IPS DF 6.9 (cell line): ENCODE measurements around the gene SLC2A1.
A peak's percentile ranks its signal among the peaks of the same experiment; 100 is the strongest.

Experiments
- DNase-seq: peaks from one replicate; pipeline ENCODE4 v3.0.0-alpha.2; 2013; ENCODE audit warnings: low read depth, low spot score
- H3K27ac ChIP-seq: one replicate; pipeline ENCODE4 v1.5.1; 2013; ENCODE audit warnings: low read length, control low read depth
- H3K27me3 ChIP-seq: 2 replicates; pipeline ENCODE4 v1.6.1; 2013; ENCODE audit warnings: mild to moderate bottlenecking, low read length; ENCODE audit not compliant: control insufficient read depth, insufficient read depth
- H3K36me3 ChIP-seq: 2 replicates; pipeline ENCODE4 v1.6.1; 2013; ENCODE audit warnings: low read length; ENCODE audit not compliant: control insufficient read depth, insufficient read depth
- H3K4me1 ChIP-seq: 2 replicates; pipeline ENCODE4 v1.6.1; 2013; ENCODE audit warnings: low read length; ENCODE audit not compliant: control insufficient read depth, insufficient read depth
- H3K4me3 ChIP-seq: 2 replicates; pipeline ENCODE4 v1.5.1; 2013; ENCODE audit warnings: mild to moderate bottlenecking, low read length
- H3K9me3 ChIP-seq: 2 replicates; pipeline ENCODE4 v1.6.1; 2013; ENCODE audit warnings: low read length, inconsistent platforms; ENCODE audit not compliant: control insufficient read depth, insufficient read depth
- WGBS: extraction: QIAGEN DNeasy Blood & Tissue Kit; methylation state at CpG from one replicate; pipeline ENCODE4 v1.1.7; 2013; ENCODE audit warnings: mixed read lengths, missing lambda C conversion rate; ENCODE audit not compliant: insufficient read length, insufficient coverage; 5-methylcytosine and 5-hydroxymethylcytosine counted together

SLC2A1 gene

DNA sequence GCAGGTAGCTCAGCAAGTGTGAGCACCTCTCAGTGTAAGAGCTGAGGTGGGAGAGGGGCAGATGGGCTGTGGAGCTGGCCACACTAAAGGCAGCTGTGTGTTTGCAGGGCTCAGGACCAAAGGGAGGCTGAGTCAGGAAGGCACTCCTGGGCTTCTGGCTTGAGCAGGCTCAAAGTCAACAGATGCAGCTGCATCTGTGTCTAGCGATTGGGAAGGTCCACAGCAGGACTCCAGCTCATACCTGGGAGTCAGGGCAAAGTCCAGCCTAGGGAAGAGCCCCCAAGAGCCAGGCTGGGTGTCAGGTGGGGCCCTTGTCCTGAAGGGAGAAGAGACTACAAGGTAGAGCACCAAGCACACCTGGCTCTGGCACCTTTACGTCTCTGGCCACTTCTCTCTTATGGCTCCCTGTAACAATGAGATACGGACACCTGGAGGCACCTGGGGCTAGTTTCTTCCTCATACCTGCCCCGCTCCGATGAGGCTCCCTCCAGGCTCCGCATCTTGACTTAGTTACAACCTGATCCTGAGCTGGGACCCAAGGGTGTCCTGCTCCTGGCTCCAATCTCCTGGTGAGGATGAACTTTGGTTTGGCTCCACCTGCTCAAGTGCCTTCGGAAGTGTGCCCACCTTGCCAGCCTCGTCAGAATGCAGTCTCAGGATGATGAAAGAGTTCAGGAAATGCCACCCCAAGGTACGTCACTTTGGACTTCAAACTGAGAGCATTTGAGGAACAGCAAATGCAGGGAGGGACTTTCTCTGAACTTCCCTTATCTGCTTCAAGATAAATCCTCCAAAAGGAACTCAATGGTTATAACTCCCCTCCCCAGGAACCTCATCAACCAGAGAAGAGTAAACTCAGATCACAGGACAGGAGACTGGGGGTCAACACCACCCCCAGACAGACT is 21.5 kb upstream of the SLC2A1 start:
- Histone ChIP-seq H3K4me1 (no peaks in the 10 kb centered on the region; the same call in 1 of the 2 replicates), H3K9me3 (no peaks in the 10 kb centered on the region), H3K27ac (no peak overlapping the region), H3K36me3 (peaks cover 10% of the 10 kb centered on the region; the same call in 1 of the 2 replicates), H3K27me3 (no peaks in the 10 kb centered on the region), H3K4me3 (no peak overlapping the region)
- no peak for DNase-seq
- WGBS, result no CpG with 5 or more reads among the region's 9 CpGs

GRCh38 chr1:42979036-42979430 is 20.4 kb upstream of the SLC2A1 start:
- no peak overlapping the region for H3K4me3 ChIP-seq
- no peak for DNase-seq
- no peaks in the 10 kb centered on the region; the same call in 1 of the 2 replicates for H3K4me1 ChIP-seq
- no CpG with 5 or more reads among the region's 2 CpGs for WGBS
- no peaks in the 10 kb centered on the region for H3K9me3 ChIP-seq
- peaks cover 6% of the 10 kb centered on the region; the same call in 1 of the 2 replicates for H3K36me3 ChIP-seq
- no peak overlapping the region for H3K27ac ChIP-seq
- no peaks in the 10 kb centered on the region for H3K27me3 ChIP-seq

GRCh38 chr1:42978317-42979035 is 19.8 kb upstream of the SLC2A1 start:
- Histone ChIP-seq H3K9me3 (no peaks in the 10 kb centered on the region), H3K27me3 (no peaks in the 10 kb centered on the region), H3K36me3 (peaks cover 10% of the 10 kb centered on the region), H3K4me3 (no peak overlapping the region), H3K4me1 (no peaks in the 10 kb centered on the region; the same call in 1 of the 2 replicates), H3K27ac (peak overlapping the region; percentile 19)
- DNase-seq, result no peak
- WGBS, result no CpG with 5 or more reads among the region's 14 CpGs

DNA sequence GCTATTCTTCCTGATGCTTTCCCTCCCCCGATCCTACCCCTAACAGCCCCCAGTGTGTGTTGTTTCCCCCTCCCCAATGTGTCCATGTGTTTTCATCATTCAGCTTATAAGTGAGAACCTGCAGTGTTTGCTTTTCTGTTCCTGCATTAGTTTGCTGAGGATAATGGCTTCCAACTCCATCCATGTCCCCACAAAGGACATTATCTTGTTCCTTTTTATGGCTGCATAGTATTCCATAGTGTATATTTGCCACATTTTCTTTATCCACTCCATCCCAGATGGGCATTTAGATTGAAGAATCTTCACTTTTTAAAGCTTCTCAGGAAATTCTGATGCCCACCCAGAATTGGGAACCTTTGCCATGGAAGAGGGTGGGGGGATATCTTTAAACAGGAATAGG is 19.0 kb upstream of the SLC2A1 start:
- no CpG with 5 or more reads among the region's 1 CpG for WGBS
- Histone ChIP-seq H3K27ac (no peak overlapping the region), H3K9me3 (no peaks in the 10 kb centered on the region), H3K27me3 (no peaks in the 10 kb centered on the region), H3K4me3 (no peak overlapping the region), H3K4me1 (no peaks in the 10 kb centered on the region; the same call in 1 of the 2 replicates), H3K36me3 (peaks cover 13% of the 10 kb centered on the region)
- no peak for DNase-seq

GRCh38 chr1:42975561-42976225 is 17.0 kb upstream of the SLC2A1 start:
- Histone ChIP-seq H3K36me3 (peaks cover 13% of the 10 kb centered on the region), H3K9me3 (no peaks in the 10 kb centered on the region), H3K4me3 (no peak overlapping the region), H3K4me1 (no peaks in the 10 kb centered on the region; the same call in 1 of the 2 replicates), H3K27ac (no peak overlapping the region), H3K27me3 (no peaks in the 10 kb centered on the region)
- no CpG with 5 or more reads among the region's 4 CpGs for WGBS
- DNase-seq, result no peak

DNA sequence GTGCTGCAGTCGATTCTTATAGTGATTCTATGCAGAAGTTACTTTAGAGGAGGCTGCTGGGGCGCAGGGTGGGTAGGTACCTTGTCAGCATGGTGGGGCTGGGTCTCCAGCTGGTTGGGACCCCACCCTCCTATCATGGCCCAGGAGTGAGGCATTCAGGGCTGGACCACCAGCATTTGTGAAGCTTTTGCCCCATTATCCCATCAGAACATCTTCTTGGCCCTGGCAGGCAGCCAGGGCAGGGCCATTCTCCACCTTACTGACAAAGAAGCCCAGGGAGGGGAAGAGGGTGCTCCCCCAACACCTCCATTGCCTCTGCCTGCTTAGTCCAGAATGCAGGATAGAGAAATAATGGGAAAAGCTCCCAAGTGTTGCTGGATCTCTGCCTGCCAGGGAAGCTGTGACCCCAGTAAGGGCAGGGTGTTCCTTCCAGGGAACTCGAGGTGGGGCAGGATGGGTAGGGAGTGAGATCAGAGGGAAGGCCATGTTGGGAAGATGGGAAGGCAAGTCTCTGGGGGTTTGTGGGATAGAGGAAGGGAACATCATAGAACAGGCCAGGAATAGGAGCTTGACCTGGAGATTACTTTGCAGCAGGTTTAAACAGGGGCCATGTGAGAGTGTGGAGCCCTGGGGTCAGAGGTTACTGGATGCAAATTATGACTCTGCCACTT is 16.2 kb upstream of the SLC2A1 start:
- H3K4me1 ChIP-seq, result no peaks in the 10 kb centered on the region; the same call in 1 of the 2 replicates
- no peak overlapping the region for H3K4me3 ChIP-seq
- H3K27me3 ChIP-seq, result no peaks in the 10 kb centered on the region
- H3K9me3 ChIP-seq, result no peaks in the 10 kb centered on the region
- DNase-seq, result no peak
- peaks cover 13% of the 10 kb centered on the region for H3K36me3 ChIP-seq
- no CpG with 5 or more reads among the region's 3 CpGs for WGBS
- H3K27ac ChIP-seq, result no peak overlapping the region

DNA sequence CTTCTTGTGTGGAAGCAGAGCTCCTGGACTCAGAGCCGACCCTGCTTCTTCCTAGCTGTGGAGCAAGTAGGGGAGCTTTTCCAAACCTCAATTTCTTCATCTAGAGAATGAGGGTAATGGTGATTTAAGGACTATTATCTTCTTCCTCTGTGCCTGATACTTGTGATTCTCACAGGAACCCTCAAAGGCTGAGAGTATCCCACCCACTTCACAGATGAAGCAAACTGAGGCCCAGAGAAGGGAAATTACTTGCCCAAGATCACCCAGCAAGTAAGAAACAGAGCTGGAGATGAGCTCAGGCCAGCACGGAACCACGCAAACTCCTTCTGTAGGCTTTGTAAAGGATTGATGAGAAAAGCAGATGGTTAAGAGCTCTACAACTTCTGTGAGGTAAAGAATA is 15.1 kb upstream of the SLC2A1 start:
- Histone ChIP-seq H3K9me3 (no peaks in the 10 kb centered on the region), H3K4me3 (no peak overlapping the region), H3K4me1 (no peaks in the 10 kb centered on the region), H3K27ac (no peak overlapping the region), H3K27me3 (no peaks in the 10 kb centered on the region), H3K36me3 (peaks cover 13% of the 10 kb centered on the region)
- no CpG with 5 or more reads among the region's 3 CpGs for WGBS
- DNase-seq, result no peak

GRCh38 chr1:42973286-42973685 is 14.6 kb upstream of the SLC2A1 start:
- Histone ChIP-seq H3K27me3 (no peaks in the 10 kb centered on the region), H3K36me3 (peaks cover 13% of the 10 kb centered on the region), H3K4me1 (no peaks in the 10 kb centered on the region), H3K9me3 (no peaks in the 10 kb centered on the region), H3K27ac (no peak overlapping the region), H3K4me3 (no peak overlapping the region)
- WGBS, result no CpG with 5 or more reads among the region's 11 CpGs
- DNase-seq, result no peak

GRCh38 chr1:42971841-42972291 is 13.2 kb upstream of the SLC2A1 start:
- no peak overlapping the region for H3K4me3 ChIP-seq
- peaks cover 2% of the 10 kb centered on the region; the same call in 1 of the 2 replicates for H3K4me1 ChIP-seq
- H3K36me3 ChIP-seq, result peaks cover 13% of the 10 kb centered on the region
- no peaks in the 10 kb centered on the region for H3K27me3 ChIP-seq
- no peak overlapping the region for H3K27ac ChIP-seq
- H3K9me3 ChIP-seq, result no peaks in the 10 kb centered on the region
- DNase-seq, result no peak
- WGBS, result no CpG with 5 or more reads among the region's 4 CpGs

GRCh38 chr1:42970143-42970542 is 11.5 kb upstream of the SLC2A1 start:
- H3K27me3 ChIP-seq, result no peaks in the 10 kb centered on the region
- peaks cover 2% of the 10 kb centered on the region; the same call in 1 of the 2 replicates for H3K4me1 ChIP-seq
- H3K27ac ChIP-seq, result no peak overlapping the region
- WGBS, result no CpG with 5 or more reads among the region's 4 CpGs
- no peak for DNase-seq
- H3K9me3 ChIP-seq, result no peaks in the 10 kb centered on the region
- no peak overlapping the region for H3K4me3 ChIP-seq
- peaks cover 13% of the 10 kb centered on the region for H3K36me3 ChIP-seq
